ENCODE results near the gene U2AF1L4.

- TF ChIP-seq CTCF (IDR thresholded peaks at IDR 0.05) = no peak
- no peak for TF ChIP-seq EZH2phosphoT487 (IDR thresholded peaks at IDR 0.05)
- TF ChIP-seq EZH2 (IDR thresholded peaks at IDR 0.05) = no peak
Observed at GRCh38 chr19:35751839-35752745, 6.9 kb upstream of the U2AF1L4 start.
